GM19455 (cell line): ENCODE measurements around the gene STX16.

Experiments
- ATAC-seq: cut with Tn5 transposase; IDR thresholded peaks from one replicate; pipeline ENCODE4 v1.9.1; 2021; ENCODE audit not compliant: unreplicated experiment

The STX16 gene

GRCh38 chr20:58675641-58676040 lies 24.6 kb downstream of the STX16 start:
- no peak for ATAC-seq

DNA sequence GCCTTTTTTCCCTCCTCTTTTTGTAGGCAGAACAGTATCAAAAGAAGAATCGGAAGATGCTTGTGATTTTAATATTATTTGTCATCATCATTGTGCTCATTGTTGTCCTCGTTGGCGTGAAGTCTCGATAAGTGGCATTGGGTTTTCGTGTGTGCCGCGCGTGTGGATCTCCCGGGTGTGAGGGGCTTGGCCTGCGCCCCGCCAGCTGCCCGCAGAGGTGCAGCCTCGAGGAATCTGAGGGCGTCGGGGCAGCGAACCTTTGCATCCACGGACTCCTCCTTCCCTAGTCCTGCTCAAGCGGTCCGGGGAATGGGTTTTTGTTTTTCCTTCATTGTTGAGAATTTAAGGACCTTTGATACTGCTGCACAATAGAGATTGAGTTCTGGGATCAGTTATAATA lies 25.1 kb downstream of the STX16 start:
- ATAC-seq: no peak

DNA sequence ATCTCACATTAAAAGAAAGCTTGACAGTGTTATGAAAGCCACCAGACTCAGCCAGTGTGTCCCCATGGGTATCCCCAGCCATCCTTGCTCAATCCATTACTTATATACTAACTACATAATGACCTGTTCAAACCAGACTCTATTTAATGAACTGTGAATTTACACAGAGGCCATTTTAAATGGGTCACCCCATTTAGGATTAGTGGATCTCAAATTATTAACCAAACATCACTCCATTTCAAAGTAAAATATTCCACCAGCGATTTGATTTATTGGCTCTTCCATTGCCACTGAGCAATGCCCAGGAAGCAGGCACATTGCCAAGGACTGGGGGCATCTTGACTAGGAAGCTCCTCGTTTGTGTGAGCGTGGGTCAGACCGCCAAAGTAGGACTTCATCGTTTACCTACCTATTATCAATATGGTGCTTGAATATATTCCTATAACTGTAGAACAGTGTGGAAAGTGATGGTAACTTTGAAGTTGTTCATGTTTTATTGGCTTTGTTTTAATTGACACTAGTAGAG lies 26.1 kb downstream of the STX16 start:
- ATAC-seq: no peak

GRCh38 chr20:58677808-58678207 lies 26.7 kb downstream of the STX16 start:
- no peak for ATAC-seq

GRCh38 chr20:58678806-58679205 lies 27.7 kb downstream of the STX16 start:
- no peak for ATAC-seq

DNA sequence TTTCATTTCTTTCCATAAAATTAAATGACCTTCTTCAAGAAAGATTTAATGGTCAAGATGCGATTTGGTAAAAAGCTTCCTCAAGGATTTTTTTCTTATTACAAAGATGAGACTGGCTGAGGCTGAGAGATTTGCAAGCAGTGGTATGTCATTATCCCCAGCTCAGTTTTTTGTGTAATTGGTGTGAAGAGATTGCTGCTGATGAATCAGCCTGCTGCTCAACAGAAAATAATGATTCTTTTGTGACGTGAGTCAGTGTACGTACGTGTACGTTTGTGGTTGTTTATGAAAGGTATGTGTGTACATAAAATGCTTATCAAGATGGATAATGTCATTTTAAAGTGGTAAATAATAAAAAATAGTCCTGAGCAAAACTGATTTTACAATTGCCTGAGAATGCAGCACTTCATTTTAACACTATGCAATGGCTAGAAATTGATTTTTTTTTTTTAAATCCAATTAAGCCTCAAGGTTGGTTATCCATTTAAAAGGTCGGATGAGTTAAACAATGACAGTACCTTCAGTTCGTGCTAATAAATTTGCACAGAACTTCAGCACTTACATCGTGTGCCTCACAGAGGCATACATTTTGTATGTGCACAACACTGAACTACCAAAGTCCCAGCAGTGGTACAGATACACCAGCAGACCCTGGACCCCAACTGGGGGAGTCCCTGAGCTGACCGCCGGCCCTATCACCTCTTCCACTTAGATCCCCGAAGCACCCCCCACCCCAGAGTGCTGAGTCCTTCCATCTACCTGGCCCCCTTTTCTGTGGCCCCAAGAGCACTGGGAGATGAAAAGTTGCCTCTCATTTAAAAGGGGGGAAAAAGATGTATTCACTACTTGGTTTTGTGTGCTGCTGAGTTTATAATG lies 31.8 kb downstream of the STX16 start:
- no peak for ATAC-seq

DNA sequence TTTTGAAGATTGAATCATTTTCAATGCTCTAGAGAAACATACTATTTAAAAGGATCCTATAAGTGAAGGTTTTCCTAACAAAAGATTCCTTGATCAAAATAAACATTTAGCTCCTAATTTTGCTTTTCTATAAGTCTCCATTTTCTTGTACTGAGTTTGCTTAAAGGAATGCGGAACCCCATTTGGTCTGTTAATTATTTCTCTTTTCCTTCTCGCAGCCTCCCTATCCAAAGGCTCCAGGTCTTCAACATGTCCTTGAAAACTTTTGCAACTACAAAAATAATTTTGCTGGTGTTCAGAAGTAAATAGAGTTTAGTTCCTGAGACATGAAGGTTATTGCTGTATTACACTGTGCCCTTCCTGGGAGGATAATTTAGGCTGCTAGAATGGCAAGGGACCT lies 33.2 kb downstream of the STX16 start:
- ATAC-seq: no peak

GRCh38 chr20:58685988-58686387 lies 34.9 kb downstream of the STX16 start:
- no peak for ATAC-seq

DNA sequence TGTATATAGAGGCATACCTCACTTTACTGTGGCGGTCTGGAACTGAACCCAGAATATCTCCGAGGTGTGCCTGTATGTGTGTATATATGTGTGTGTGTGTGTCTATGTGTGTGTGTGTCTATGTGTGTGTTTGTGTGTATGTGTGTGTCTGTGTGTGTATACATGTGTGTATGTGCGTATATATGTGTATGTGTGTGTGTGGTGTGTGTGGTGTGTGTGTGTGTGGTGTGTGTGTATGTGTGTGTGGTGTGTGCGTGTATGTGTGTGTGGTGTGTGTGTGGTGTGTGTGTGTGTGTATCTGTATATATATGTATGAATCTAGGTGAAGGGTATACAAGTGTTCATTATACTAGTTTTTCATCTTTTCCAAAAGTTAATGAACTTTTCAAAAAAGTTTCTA lies 37.3 kb downstream of the STX16 start:
- no peak for ATAC-seq

GRCh38 chr20:58688840-58689239 lies 37.8 kb downstream of the STX16 start:
- no peak for ATAC-seq

DNA sequence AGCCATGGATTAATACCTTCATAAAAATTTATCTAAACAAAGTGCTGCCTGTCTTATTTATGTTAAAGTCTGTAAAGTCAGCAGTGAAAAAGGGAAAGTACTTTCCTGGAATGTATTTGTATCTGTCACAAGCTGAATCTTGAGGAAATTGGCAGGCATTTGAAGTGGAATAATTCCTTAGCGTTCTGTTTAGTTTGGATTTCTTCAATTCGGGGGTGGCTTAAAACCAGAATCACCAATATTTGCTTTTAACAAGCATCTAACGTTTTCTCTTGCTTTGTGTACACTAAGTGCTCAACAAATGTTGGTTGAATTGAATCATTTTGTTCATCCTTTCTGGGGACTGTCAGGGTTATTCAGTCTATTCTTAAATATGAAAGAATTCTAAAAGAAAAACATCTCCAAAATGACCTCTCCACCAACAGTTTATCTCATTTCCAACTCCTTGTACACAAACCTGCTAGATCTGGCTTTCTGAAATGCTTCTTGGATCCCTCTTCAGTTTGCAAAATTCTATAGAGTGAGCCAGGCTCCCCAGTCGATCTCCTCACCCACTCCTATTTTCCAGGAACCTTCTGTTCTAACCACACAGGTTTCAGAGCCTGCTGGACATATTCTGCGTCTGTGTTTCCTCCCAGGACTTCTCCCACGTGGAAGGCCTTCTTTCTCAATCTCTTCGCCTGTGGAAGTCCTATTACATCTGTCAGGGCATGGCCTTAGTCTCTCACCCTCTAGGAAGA lies 39.5 kb downstream of the STX16 start:
- ATAC-seq: no peak

- ATAC-seq: no peak
These were observed 40.9 kb downstream of the STX16 start for GRCh38 chr20:58691773-58692578.

DNA sequence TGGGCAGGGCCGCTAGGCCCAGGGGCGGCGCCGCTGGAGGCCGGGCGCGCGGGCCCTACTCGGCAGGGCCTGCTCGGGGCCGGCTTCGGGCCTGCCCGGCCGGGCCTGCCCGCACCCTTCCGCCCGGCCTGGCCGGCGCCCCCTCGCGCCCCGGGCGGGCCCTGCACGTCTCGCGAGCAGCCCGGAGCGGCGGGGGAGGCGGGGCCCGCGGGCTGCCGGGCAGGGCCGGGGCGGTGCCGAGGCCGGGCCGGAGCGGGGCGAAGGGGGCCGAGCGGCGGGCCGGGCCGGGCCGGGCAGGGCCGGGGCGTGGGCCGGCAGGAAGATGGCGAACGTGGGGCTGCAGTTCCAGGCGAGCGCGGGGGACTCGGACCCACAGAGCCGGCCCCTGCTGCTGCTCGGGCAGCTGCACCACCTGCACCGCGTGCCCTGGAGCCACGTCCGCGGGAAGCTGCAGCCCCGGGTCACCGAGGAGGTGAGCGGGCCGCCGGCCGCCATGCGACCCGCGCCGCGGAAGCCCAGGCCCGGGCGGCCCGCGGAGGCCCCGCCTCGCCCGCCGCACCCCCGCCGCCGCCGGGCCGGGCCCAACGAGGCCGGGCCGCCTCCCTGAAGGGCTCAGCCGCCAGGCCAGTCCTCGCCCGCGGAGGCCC lies 41.6 kb downstream of the STX16 start, which contains the start of gene NPEPL1:
TSS of gene NPEPL1 (plus strand) at position 222 of the 647 bp plus-strand sequence. CDS start at position 323, 101 bp downstream.
- ATAC-seq: peak; percentile 85

DNA sequence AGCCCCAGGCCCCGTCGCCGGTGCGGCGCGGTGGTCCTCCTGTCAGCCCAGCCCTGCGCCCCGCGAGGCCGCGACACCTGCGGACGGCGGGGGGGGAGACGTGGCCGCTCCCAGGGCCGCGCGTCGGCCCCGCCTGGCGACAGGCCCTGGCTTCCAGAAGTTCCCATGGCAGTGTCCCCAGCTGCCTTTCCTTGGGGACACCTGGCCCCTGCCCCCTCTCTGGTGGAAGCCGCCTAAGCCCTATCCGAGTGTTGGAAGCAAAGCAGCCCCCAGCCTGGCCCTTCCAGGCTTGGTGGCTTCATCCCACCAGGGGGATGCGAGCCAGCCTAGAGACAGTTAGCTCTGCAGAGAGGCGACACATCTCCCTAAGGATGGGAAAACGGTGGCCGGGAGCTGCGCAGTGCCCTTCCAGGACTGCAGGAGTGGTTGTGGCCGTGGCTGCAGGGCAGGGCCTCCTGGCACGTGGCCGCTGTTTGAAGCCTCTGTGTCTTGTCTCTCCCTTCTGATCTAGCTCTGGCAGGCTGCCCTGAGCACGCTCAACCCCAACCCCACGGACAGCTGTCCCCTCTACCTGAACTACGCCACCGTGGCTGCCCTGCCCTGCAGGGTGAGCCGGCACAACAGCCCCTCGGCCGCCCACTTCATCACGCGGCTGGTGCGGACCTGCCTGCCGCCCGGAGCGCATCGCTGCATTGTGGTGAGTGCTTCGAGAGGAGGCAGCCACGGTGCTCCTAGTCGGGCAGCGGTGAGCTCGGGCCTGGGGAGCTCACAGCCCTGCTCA lies 42.3 kb downstream of the STX16 start:
- peak; percentile 46 for ATAC-seq

- ATAC-seq: no peak
These were observed 43.4 kb downstream of the STX16 start for GRCh38 chr20:58694241-58695083.

GRCh38 chr20:58695084-58695722 lies 44.1 kb downstream of the STX16 start:
- no peak for ATAC-seq

DNA sequence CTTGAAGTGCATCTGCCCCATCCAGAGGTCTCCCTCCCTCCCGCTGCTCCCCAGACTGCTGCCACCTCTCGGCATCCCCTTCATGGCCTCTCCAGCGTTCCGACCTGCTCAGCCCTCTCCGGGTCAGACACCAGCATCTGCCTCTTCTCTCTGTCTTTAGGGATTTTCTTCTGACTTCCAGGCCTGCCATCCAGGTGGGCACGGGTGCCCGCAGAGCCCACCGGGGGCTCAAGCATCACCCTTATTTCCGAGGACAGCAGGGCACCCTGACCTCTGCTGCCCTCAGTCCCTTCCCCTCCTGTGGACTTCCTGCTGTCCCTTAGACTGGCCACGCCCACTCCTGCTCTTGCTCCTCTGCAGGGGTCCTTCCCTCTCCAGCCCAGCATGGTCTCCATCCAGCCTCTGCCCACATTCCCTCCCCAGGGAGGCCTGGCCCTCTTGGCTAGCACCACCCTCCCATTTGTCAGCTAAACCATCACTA lies 44.9 kb downstream of the STX16 start:
- no peak for ATAC-seq

- ATAC-seq: no peak
These were observed 45.4 kb downstream of the STX16 start for GRCh38 chr20:58696411-58696961.
